ENCODE data around the gene BMERB1. TPM values are rescaled to one million over a fixed set of nuclear protein-coding genes. Genes with fewer than 3 reads are reported as not detected.

BMERB1 gene
- total RNA-seq, 2 experiments from 2014 or later, result 0.85 to 0.98 TPM

DNA sequence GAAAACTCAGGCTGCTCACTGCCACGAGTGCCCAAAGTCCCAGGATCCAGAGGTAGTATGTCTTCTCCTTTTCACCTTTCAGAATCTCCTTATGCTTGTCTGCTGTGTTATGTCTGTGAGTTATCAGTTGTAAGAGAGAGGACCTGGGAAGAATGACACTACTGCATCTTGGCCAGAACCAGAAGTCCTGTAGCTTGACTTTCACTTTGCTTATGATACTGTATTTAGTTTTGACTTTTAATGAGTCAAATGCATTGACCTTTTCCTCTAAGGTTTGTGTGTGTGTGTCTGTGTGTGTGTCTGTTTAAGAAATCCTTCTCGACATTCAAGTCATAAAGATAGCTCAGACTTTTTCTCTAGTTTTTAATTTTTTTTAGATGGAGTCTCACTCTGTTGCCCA, 43.4 kb downstream of the BMERB1 start:
- DNase-seq (no peak), ATAC-seq (ENCODE audit: poor library complexity) (no peak)
- TF ChIP-seq, protein P1, sequence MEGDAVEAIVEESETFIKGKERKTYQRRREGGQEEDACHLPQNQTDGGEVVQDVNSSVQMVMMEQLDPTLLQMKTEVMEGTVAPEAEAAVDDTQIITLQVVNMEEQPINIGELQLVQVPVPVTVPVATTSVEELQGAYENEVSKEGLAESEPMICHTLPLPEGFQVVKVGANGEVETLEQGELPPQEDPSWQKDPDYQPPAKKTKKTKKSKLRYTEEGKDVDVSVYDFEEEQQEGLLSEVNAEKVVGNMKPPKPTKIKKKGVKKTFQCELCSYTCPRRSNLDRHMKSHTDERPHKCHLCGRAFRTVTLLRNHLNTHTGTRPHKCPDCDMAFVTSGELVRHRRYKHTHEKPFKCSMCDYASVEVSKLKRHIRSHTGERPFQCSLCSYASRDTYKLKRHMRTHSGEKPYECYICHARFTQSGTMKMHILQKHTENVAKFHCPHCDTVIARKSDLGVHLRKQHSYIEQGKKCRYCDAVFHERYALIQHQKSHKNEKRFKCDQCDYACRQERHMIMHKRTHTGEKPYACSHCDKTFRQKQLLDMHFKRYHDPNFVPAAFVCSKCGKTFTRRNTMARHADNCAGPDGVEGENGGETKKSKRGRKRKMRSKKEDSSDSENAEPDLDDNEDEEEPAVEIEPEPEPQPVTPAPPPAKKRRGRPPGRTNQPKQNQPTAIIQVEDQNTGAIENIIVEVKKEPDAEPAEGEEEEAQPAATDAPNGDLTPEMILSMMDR (IDR thresholded peaks at IDR 0.05), result no peak
- Histone ChIP-seq H3K27ac (ENCODE audit: low read depth in 1 of 2, low read length in 2 of 2) (no peak overlapping the region), H3K27me3 (ENCODE audit: control insufficient read depth in 1 of 2, insufficient read depth in 2 of 2, low read length in 2 of 2) (no peaks in the 10 kb centered on the region), H3K4me1 (ENCODE audit: insufficient read depth, low read length) (no peaks in the 10 kb centered on the region), H3K9me3 (ENCODE audit: control insufficient read depth in 1 of 2, insufficient read depth in 1 of 2, low read length in 2 of 2) (peaks cover 0 to 7% of the 10 kb centered on the region in 2 experiments), H3K36me3 (ENCODE audit: insufficient read depth, low read length) (no peaks in the 10 kb centered on the region), H3K4me3 (ENCODE audit: low read length) (no peak overlapping the region)
- intact Hi-C loops (cut with DNase I, micrococcal nuclease), result no loop called here
- peaks cover 6% of the 10 kb centered on the region for H3K27me3 Mint-ChIP-seq
- ChIA-PET POLR2A (no interaction called here), CTCF (no interaction called here)
- H3K4me3 Mint-ChIP-seq, result no peak overlapping the region
- no peaks in the 10 kb centered on the region for H3K4me1 Mint-ChIP-seq (ENCODE audit: low read depth)
- no peak overlapping the region for H3K27ac Mint-ChIP-seq
- H3K9me3 Mint-ChIP-seq, result no peaks in the 10 kb centered on the region
- no peaks in the 10 kb centered on the region for H3K36me3 Mint-ChIP-seq (ENCODE audit: low read depth)

DNA sequence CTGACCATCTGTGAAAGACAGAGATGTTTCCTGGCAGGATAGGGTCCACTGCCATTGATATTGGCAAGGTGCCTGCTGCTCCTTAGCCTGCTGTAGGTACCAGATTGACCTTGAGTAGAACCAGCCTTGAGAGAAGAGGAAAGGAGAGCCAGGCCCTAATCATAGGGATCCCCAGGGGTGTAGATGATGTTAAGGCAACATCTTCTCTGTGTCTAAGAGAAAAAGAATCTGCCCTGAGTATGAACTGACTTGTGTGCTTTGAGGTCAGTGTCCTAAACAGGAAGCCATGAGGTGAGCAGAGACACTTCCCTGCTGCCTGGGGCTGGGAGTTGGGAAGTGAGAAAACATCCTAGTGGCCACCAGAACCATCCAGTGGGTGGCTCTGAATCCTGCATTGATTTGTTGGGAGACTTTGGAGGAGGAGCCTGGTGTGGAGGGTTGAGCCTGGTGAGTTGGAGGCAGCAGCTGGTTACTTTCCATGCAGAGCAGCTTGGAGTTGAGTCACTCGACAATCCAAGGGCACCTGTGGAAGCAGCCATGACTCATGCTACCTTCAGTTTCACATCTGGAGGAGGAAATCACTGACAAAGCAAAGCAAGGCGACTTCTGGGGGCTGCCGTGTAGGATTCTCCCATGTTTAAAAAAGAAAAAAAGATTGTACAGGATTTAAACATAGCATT, 47.8 kb downstream of the BMERB1 start:
- ATAC-seq (ENCODE audit: poor library complexity) (no peak), DNase-seq (no peak)
- H3K4me3 Mint-ChIP-seq, result no peak overlapping the region
- Histone ChIP-seq H3K27me3 (ENCODE audit: control insufficient read depth in 1 of 2, insufficient read depth in 2 of 2, low read length in 2 of 2) (no peaks in the 10 kb centered on the region), H3K9me3 (ENCODE audit: control insufficient read depth in 1 of 2, insufficient read depth in 1 of 2, low read length in 2 of 2) (no peaks in the 10 kb centered on the region), H3K4me3 (ENCODE audit: low read length) (no peak overlapping the region), H3K36me3 (ENCODE audit: insufficient read depth, low read length) (no peaks in the 10 kb centered on the region), H3K27ac (ENCODE audit: low read depth in 1 of 2, low read length in 2 of 2) (no peak overlapping the region), H3K4me1 (ENCODE audit: insufficient read depth, low read length) (no peaks in the 10 kb centered on the region)
- H3K36me3 Mint-ChIP-seq (ENCODE audit: low read depth), result no peaks in the 10 kb centered on the region
- TF ChIP-seq, protein P1 (IDR thresholded peaks at IDR 0.05), result no peak
- ChIA-PET CTCF (no interaction called here), POLR2A (no interaction called here)
- H3K27me3 Mint-ChIP-seq, result peaks cover 6% of the 10 kb centered on the region
- no peaks in the 10 kb centered on the region for H3K9me3 Mint-ChIP-seq
- intact Hi-C loops (cut with DNase I, micrococcal nuclease), result no loop called here
- no peak overlapping the region for H3K27ac Mint-ChIP-seq
- no peaks in the 10 kb centered on the region for H3K4me1 Mint-ChIP-seq (ENCODE audit: low read depth)

DNA sequence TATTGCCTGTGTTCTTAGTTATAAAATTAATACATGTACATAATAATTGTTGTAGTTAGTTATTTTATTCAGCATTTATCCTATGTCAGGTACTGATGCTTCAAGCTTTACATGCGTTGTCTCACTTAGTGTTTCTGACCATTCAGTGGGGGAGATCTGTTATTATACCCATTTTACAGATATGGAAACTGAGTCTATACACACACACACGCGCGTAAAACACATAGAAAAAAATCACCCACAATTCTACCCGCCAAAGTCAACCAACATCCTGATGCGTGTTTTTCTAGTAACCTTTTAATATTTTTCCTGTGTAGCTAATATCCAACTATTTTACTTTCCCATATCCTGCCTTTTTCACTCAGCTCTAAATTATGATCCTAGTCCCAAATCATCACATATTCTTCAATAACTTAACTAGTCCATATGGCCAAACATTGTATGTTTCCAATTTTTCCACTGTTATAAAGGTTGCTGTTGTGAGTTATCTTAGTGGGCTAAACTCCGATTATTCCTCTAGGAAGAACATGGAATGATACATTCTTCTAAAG, 48.4 kb downstream of the BMERB1 start:
- no peaks in the 10 kb centered on the region for H3K4me1 Mint-ChIP-seq (ENCODE audit: low read depth)
- no peaks in the 10 kb centered on the region for H3K36me3 Mint-ChIP-seq (ENCODE audit: low read depth)
- H3K27ac Mint-ChIP-seq, result no peak overlapping the region
- ChIA-PET POLR2A (no interaction called here), CTCF (no interaction called here)
- no peaks in the 10 kb centered on the region for H3K4me1 ChIP-seq (ENCODE audit: insufficient read depth, low read length)
- intact Hi-C loops (cut with DNase I, micrococcal nuclease), result no loop called here
- H3K27me3 ChIP-seq (ENCODE audit: control insufficient read depth in 1 of 2, insufficient read depth in 2 of 2, low read length in 2 of 2), result no peaks in the 10 kb centered on the region
- H3K27me3 Mint-ChIP-seq, result peaks cover 6% of the 10 kb centered on the region
- H3K9me3 ChIP-seq (ENCODE audit: control insufficient read depth in 1 of 2, insufficient read depth in 1 of 2, low read length in 2 of 2), result no peaks in the 10 kb centered on the region
- no peak for DNase-seq
- no peak for ATAC-seq (ENCODE audit: poor library complexity)
- H3K27ac ChIP-seq (ENCODE audit: low read depth in 1 of 2, low read length in 2 of 2), result no peak overlapping the region
- H3K4me3 Mint-ChIP-seq, result no peak overlapping the region
- no peak overlapping the region for H3K4me3 ChIP-seq (ENCODE audit: low read length)
- H3K9me3 Mint-ChIP-seq, result no peaks in the 10 kb centered on the region
- no peaks in the 10 kb centered on the region for H3K36me3 ChIP-seq (ENCODE audit: insufficient read depth, low read length)
- TF ChIP-seq, protein P1 (IDR thresholded peaks at IDR 0.05), result no peak
